Brain pericyte (primary cell): Measurements from ENCODE around the gene SIVA1.
A peak's percentile ranks its signal among the peaks of the same experiment; 100 is the strongest.

ENCODE experiments used
- DNase-seq: peaks from one replicate; pipeline ENCODE4 v3.0.0-alpha.2; 2012; ENCODE audit warnings: low read depth, low spot score

Gene SIVA1

GRCh38 chr14:104784218-104784568, 31.2 kb downstream of the SIVA1 start:
- DNase-seq = no peak

- DNase-seq = no peak
Measured at GRCh38 chr14:104784846-104785707, 32.1 kb downstream of the SIVA1 start.

- no peak for DNase-seq
Measured at GRCh38 chr14:104785708-104786080, 32.7 kb downstream of the SIVA1 start.

GRCh38 chr14:104786091-104786586, 33.2 kb downstream of the SIVA1 start:
- no peak for DNase-seq

- no peak for DNase-seq
Measured at GRCh38 chr14:104786726-104787675, 34.1 kb downstream of the SIVA1 start.

GRCh38 chr14:104787736-104788135, 34.8 kb downstream of the SIVA1 start:
- no peak for DNase-seq

- DNase-seq = no peak
Measured at GRCh38 chr14:104788161-104788818, 35.3 kb downstream of the SIVA1 start.

- no peak for DNase-seq
Measured at GRCh38 chr14:104788873-104789663, 36.1 kb downstream of the SIVA1 start.

GRCh38 chr14:104789752-104790743, 37.1 kb downstream of the SIVA1 start:
- DNase-seq = no peak

GRCh38 chr14:104791425-104791824, 38.5 kb downstream of the SIVA1 start:
- no peak for DNase-seq

GRCh38 chr14:104792101-104792884, 39.3 kb downstream of the SIVA1 start:
- DNase-seq = no peak

- DNase-seq = no peak
Measured at GRCh38 chr14:104792945-104793702, 40.2 kb downstream of the SIVA1 start.

GRCh38 chr14:104793703-104793959, 40.7 kb downstream of the SIVA1 start:
- no peak for DNase-seq

- peak; percentile 51 for DNase-seq
Measured at GRCh38 chr14:104794099-104794498, 41.2 kb downstream of the SIVA1 start.

- DNase-seq = no peak
Measured at GRCh38 chr14:104794631-104794992, 41.7 kb downstream of the SIVA1 start.

- DNase-seq = no peak
Measured at GRCh38 chr14:104794993-104795780, 42.2 kb downstream of the SIVA1 start, which contains the start of gene AKT1. TSS of gene AKT1 (minus strand) at chr14:104795748. CDS start at chr14:104792643, 3,105 bp downstream.

- no peak for DNase-seq
Measured at GRCh38 chr14:104795781-104796686, 43.1 kb downstream of the SIVA1 start.
